Measurements from ENCODE around the gene CIB4. TPM values are rescaled to one million over a fixed set of nuclear protein-coding genes. Genes with fewer than 3 reads are reported as not detected.

The CIB4 gene
- total and polyA plus RNA-seq, 2 of the 13 experiments (the other 11 are each of a cell fraction or from before 2014, with no cell fraction given): not detected

DNA sequence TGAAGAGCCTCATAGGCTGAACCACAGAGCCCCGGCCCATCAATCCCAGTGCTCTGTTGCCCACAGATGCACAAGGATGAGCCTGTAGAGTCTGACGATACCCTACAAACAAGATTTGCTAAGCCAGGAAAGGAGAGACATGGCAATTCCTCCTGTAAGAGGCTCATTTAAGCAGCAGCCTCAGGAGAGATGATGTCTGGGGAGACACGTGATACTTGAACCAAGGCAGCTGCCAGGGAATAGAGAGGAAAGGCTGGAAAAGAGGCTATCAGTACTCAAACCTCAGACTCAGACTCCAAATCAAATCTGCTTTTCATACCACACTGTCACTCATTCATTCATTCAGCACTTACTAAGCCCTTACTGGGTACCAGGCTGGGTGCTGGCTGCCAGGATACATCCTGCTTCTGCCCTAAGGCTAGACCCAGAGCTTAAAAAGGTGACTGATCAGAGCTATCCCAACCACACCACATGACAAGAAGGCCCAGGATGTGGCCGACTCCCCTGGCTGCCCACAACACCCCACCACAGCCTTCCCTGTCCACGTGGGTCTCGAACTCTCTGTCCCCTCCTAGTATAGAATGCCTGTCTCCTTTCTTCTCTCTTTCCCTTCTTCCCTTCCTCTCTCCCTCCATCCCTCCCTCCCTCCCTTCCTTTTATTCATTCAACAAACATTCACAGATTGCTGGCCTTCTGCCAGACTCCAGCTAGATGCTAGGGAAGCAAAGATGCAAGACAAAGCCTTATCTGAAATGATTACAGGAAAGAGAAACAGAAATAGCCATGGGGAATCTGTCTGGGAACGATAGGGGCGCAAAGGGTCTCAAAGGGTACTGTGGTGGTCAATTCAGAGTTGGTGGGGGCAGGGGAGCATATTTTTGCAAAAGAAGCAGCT lies 27.9 kb upstream of the CIB4 start (continued):
- TF ChIP-seq ZNF362 (CRISPR knock-in tag; IDR thresholded peaks at IDR 0.05; ENCODE audit: borderline replicate concordance) (no peak), ZNF333 (CRISPR knock-in tag; IDR thresholded peaks at IDR 0.05; ENCODE audit: borderline replicate concordance) (no peak), ZBTB43 (CRISPR knock-in tag; conservative IDR thresholded peaks at IDR 0.05) (no peak), CHD2 (IDR thresholded peaks at IDR 0.05; ENCODE audit: low read depth, low read length) (no peak)

GRCh38 chr2:26668041-26668440 lies 26.9 kb upstream of the CIB4 start:
- WGBS (ENCODE audit: low lambda C conversion rate): 9% methylated on average over 4 of the region's 4 CpGs
- ChIA-PET CTCF (ENCODE audit: low intra/inter-chr PET ratio, low total read pairs) (no interaction called here), POLR2A (no interaction called here)
- Histone ChIP-seq H3K36me3 (replicated peaks in 1 of 2; ENCODE audit: control insufficient read depth in 1 of 2, insufficient read depth in 2 of 2, low read length in 2 of 2) (no peaks in the 10 kb centered on the region), H3K4me2 (ENCODE audit: low read depth, low read length) (no peak overlapping the region), H3K27me3 (ENCODE audit: control insufficient read depth in 1 of 2, insufficient read depth in 2 of 2, low read length in 2 of 2) (peaks cover 7 to 32% of the 10 kb centered on the region in 2 experiments; a peak in 3 of 5 replicates), H3K27ac (ENCODE audit: extremely low read length, insufficient read depth, low read length) (no peak overlapping the region), H3K4me1 (ENCODE audit: insufficient read depth, low read length) (0 out of 2 replicates have a peak, but pooled peaks cover 5% of the 10 kb centered on the region), H3K79me2 (ENCODE audit: insufficient read depth, low read length) (no peaks in the 10 kb centered on the region), H2AFZ (ENCODE audit: low read length) (no peak overlapping the region), H3K4me3 (replicated peaks in 1 of 3; ENCODE audit: insufficient read depth in 1 of 3, low read depth in 2 of 3, low read length in 3 of 3) (no peak overlapping the region), H4K20me1 (ENCODE audit: insufficient read depth, low read length) (no peaks in the 10 kb centered on the region), H3K9me3 (ENCODE audit: low read length) (no peaks in the 10 kb centered on the region), H3K9ac (ENCODE audit: insufficient read depth, low read depth, low read length) (no peak overlapping the region)
- intact Hi-C loops (cut with micrococcal nuclease; ENCODE audit: unreplicated experiment) (no loop called here), in situ Hi-C loops (cut with HindIII; ENCODE audit: extremely low pct_ligation_motif_present, low pct_unique_long_range_greater_than_20kb) (no loop called here)
- BruUV-seq (replicated peaks): no TSS peak
- no peak for FAIRE-seq
- DNase-seq (ENCODE audit: low spot score): no peak
- no peak for ATAC-seq
- TF ChIP-seq, protein P1, sequence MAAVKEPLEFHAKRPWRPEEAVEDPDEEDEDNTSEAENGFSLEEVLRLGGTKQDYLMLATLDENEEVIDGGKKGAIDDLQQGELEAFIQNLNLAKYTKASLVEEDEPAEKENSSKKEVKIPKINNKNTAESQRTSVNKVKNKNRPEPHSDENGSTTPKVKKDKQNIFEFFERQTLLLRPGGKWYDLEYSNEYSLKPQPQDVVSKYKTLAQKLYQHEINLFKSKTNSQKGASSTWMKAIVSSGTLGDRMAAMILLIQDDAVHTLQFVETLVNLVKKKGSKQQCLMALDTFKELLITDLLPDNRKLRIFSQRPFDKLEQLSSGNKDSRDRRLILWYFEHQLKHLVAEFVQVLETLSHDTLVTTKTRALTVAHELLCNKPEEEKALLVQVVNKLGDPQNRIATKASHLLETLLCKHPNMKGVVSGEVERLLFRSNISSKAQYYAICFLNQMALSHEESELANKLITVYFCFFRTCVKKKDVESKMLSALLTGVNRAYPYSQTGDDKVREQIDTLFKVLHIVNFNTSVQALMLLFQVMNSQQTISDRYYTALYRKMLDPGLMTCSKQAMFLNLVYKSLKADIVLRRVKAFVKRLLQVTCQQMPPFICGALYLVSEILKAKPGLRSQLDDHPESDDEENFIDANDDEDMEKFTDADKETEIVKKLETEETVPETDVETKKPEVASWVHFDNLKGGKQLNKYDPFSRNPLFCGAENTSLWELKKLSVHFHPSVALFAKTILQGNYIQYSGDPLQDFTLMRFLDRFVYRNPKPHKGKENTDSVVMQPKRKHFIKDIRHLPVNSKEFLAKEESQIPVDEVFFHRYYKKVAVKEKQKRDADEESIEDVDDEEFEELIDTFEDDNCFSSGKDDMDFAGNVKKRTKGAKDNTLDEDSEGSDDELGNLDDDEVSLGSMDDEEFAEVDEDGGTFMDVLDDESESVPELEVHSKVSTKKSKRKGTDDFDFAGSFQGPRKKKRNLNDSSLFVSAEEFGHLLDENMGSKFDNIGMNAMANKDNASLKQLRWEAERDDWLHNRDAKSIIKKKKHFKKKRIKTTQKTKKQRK (IDR thresholded peaks at IDR 0.05; ENCODE audit: low read length): no peak
- TF ChIP-seq MAF1 (CRISPR knock-in tag; IDR thresholded peaks at IDR 0.05; ENCODE audit: borderline replicate concordance): no peak
- no peak for TF ChIP-seq CSRNP2 (CRISPR knock-in tag; conservative IDR thresholded peaks at IDR 0.05; ENCODE audit: low read depth)
- no peak for TF ChIP-seq ZFP37 (CRISPR knock-in tag; IDR thresholded peaks at IDR 0.05; ENCODE audit: borderline replicate concordance)
- TF ChIP-seq CREBL2 (CRISPR knock-in tag; IDR thresholded peaks at IDR 0.05; ENCODE audit: borderline replicate concordance): no peak
- no peak for TF ChIP-seq SP2 (CRISPR knock-in tag; IDR thresholded peaks at IDR 0.05)
- TF ChIP-seq HNRNPUL1 (IDR thresholded peaks at IDR 0.05; ENCODE audit: low read depth, low read length): no peak

Data from HepG2 (cell line).